Bronchial epithelial cell (primary cell): ENCODE data around the gene DPH7. TPM values are rescaled to one million over a fixed set of nuclear protein-coding genes. Genes with fewer than 3 reads are reported as not detected.
"Not testable (repeated sequence)": the region's sequence is repeated elsewhere in the genome, so short reads cannot be mapped to it uniquely, and the experiment has no call there.

Source experiments
- DNase-seq: peaks from one replicate; pipeline ENCODE4 v3.0.0-alpha.2; 2010; ENCODE audit warnings: low read depth
- FAIRE-seq: peaks from 2 replicates; lab custom pipeline; 2011; peaks lifted over from hg19 to GRCh38; lab: Jason Lieb, UNC
- H3K27me3 ChIP-seq: 2 replicates; pipeline ENCODE4 v1.5.1; 2011; ENCODE audit warnings: low read length; ENCODE audit not compliant: control insufficient read depth, insufficient read depth
- H3K36me3 ChIP-seq: 2 replicates; pipeline ENCODE4 v1.5.1; 2011; ENCODE audit warnings: low read length; ENCODE audit not compliant: control insufficient read depth, insufficient read depth
- H3K4me3 ChIP-seq: 2 replicates; pipeline ENCODE4 v1.5.1; 2011; ENCODE audit warnings: mild to moderate bottlenecking, low read depth, low read length, control low read depth
- CTCF ChIP-seq: IDR thresholded peaks from 2 replicates; pipeline ENCODE4 v1.5.1; 2011; ENCODE audit warnings: mild to moderate bottlenecking, moderate library complexity, low read length, control low read depth, inconsistent platforms; ENCODE audit not compliant: insufficient read depth, severe bottlenecking
- total RNA-seq: library from RNA; depleted of rRNA; stranded (reverse); fragments of >200 nt; gene quantifications from 2 replicates; pipeline ENCODE4 v1.2.1, GENCODE V29; 2014

DPH7 gene
- total RNA-seq, 1 donor from 2014 or later, result 33.7 TPM

GRCh38 chr9:137543237-137543963 is 35.3 kb downstream of the DPH7 start:
- no peak for FAIRE-seq
- no peak for TF ChIP-seq CTCF

GRCh38 chr9:137542486-137542885 is 36.2 kb downstream of the DPH7 start:
- FAIRE-seq, result no peak

More at GRCh38 chr9:137543237-137543963, 35.3 kb downstream of the DPH7 start:
- Histone ChIP-seq H3K4me3 (no peak overlapping the region), H3K27me3 (peaks cover 2% of the 10 kb centered on the region), H3K36me3 (no peaks in the 10 kb centered on the region)
- no peak for DNase-seq

GRCh38 chr9:137540536-137540935 is 38.2 kb downstream of the DPH7 start:
- DNase-seq, result no peak
- no peaks in the 10 kb centered on the region for H3K36me3 ChIP-seq
- no peak overlapping the region for H3K4me3 ChIP-seq
- H3K27me3 ChIP-seq, result peaks cover 2% of the 10 kb centered on the region
- no peak for TF ChIP-seq CTCF
- FAIRE-seq, result no peak

More at GRCh38 chr9:137542486-137542885, 36.2 kb downstream of the DPH7 start:
- TF ChIP-seq CTCF, result no peak
- Histone ChIP-seq H3K36me3 (no peaks in the 10 kb centered on the region), H3K4me3 (no peak overlapping the region), H3K27me3 (peaks cover 2% of the 10 kb centered on the region)
- no peak for DNase-seq

GRCh38 chr9:137538058-137538457 is 40.7 kb downstream of the DPH7 start:
- FAIRE-seq, result no peak
- no peak for TF ChIP-seq CTCF
- Histone ChIP-seq H3K27me3 (peaks cover 1% of the 10 kb centered on the region), H3K36me3 (no peaks in the 10 kb centered on the region), H3K4me3 (no peak overlapping the region)
- DNase-seq, result no peak

- not testable (repeated sequence) for H3K36me3 ChIP-seq, H3K27me3 ChIP-seq, H3K4me3 ChIP-seq, FAIRE-seq, DNase-seq
Observed at GRCh38 chr9:137536594-137537131, 42.1 kb downstream of the DPH7 start.

GRCh38 chr9:137535120-137535428 is 43.7 kb downstream of the DPH7 start:
- FAIRE-seq, result no peak
- no peaks in the 10 kb centered on the region for H3K27me3 ChIP-seq
- TF ChIP-seq CTCF, result no peak
- no peaks in the 10 kb centered on the region for H3K36me3 ChIP-seq
- H3K4me3 ChIP-seq, result no peak overlapping the region
- DNase-seq, result no peak
